ENCODE results near the gene BTBD2. TPM values are rescaled to one million over a fixed set of nuclear protein-coding genes. Genes with fewer than 3 reads are reported as not detected.

BTBD2 gene
- total and polyA plus RNA-seq, 10 of the 15 experiments (the other 5 are each of a cell fraction or from before 2014, with no cell fraction given) = 0.13 to 66.2 (median 10.4) TPM

GRCh38 chr19:1952635-1953034 is 62.9 kb downstream of the BTBD2 start:
- Histone ChIP-seq H3K4me1 (ENCODE audit: control insufficient read depth, insufficient read depth, low read length) (no peaks in the 10 kb centered on the region), H3K9me3 (replicated peaks; ENCODE audit: control insufficient read depth, insufficient read depth, low read length) (no peaks in the 10 kb centered on the region; the same call in 2 of the 3 replicates), H3K9ac (ENCODE audit: control insufficient read depth, insufficient read depth, low read length) (no peak overlapping the region), H2AFZ (ENCODE audit: control insufficient read depth, low read depth, low read length) (no peak overlapping the region), H3K27ac (ENCODE audit: control insufficient read depth, insufficient read depth) (no peak overlapping the region), H3K4me2 (ENCODE audit: control insufficient read depth, insufficient read depth) (no peak overlapping the region), H3K4me3 (no peak overlapping the region), H3K36me3 (ENCODE audit: control insufficient read depth in 2 of 2, insufficient read depth in 2 of 2, low read length in 1 of 2) (peaks cover 5 to 33% of the 10 kb centered on the region in 2 experiments; a peak in 2 of 4 replicates), H3K79me2 (ENCODE audit: control insufficient read depth, insufficient read depth, low read length) (peaks cover 43% of the 10 kb centered on the region), H3K27me3 (replicated peaks in 1 of 2; ENCODE audit: control insufficient read depth in 2 of 2, insufficient read depth in 2 of 2, low read length in 1 of 2) (no peaks in the 10 kb centered on the region), H4K20me1 (ENCODE audit: control insufficient read depth, insufficient read depth) (no peaks in the 10 kb centered on the region; the same call in 1 of the 2 replicates)
- ChIA-PET CTCF (no interaction called here), POLR2A (no interaction called here), RAD21 (ENCODE audit: unreplicated experiment) (no interaction called here), SMC1A (ENCODE audit: uncharacterized antibody, unreplicated experiment) (no interaction called here)
- BruUV-seq (replicated peaks) = no TSS peak
- in situ Hi-C loops (cut with MboI) (no loop called here), intact Hi-C loops (cut with micrococcal nuclease; ENCODE audit: unreplicated experiment) (no loop called here)
- WGBS (ENCODE audit: insufficient coverage, insufficient replicate concordance, low lambda C conversion rate, missing lambda C conversion rate) = 91% methylated on average over 21 of the region's 21 CpGs
- no peak for DNase-seq (ENCODE audit: low read depth, low spot score)
- no peak for TF ChIP-seq PAX5 (IDR thresholded peaks at IDR 0.05; ENCODE audit: borderline replicate concordance, low read depth, low read length)
- no peak for TF ChIP-seq TCF3 (IDR thresholded peaks at IDR 0.05; ENCODE audit: borderline replicate concordance, insufficient read depth, low read depth, low read length)
- TF ChIP-seq MEF2A (IDR thresholded peaks at IDR 0.05; ENCODE audit: insufficient read depth, low read depth, low read length) = no peak
- no peak for TF ChIP-seq IRF5 (IDR thresholded peaks at IDR 0.05; ENCODE audit: borderline replicate concordance)
- TF ChIP-seq ZBTB40 (IDR thresholded peaks at IDR 0.05; ENCODE audit: borderline replicate concordance) = no peak
- TF ChIP-seq POU2F2 (IDR thresholded peaks at IDR 0.05; ENCODE audit: borderline replicate concordance, low read depth, low read length) = no peak
- FAIRE-seq = no peak
- no peak for ATAC-seq
